Measurements from ENCODE around the gene GLT6D1.

GLT6D1 gene

DNA sequence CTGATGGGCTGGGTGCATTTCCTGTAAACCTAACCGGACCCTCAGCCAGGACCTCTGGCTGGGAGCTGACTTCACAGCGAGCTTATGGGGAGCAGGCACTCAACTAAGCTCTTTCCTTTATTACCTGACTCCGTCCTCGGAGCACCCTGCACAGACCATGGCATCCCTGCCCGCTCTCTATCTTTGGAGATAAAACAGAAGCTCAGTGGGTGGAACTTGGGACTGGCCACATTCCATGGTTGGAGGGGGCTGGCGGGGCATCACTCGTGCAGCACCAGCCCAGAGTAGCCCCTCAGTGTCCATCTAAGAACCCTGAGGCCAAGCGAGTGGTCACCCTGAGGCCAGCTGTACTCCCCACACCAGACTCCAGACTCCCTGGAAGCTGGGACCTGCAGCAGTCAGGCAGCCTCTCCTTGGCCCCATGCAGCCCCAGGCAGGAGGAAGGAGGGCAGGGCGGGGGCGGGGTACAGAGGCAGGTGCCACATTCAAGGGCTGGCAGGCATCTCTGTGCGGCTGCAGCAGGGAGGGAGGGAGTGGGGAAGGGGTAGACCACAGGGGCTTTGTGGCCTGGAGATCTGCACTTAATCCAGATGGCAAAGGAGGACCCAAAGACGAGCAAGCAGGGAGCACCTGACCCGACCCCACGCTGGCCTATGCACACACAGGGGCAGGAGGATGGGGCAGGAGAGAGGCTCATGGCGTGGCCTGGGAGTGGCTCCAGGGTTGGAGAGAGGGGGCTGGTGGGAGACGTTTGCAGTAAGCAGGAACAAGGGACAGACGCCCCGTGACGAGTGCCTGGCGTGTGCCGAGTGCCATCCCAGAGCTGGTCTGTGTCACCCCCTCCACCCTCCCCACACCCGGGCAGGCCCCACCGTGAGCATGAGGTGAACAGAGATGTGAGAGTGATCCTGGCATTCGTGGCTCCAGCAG, 26.1 kb downstream of the GLT6D1 start:
- no peaks in the 10 kb centered on the region for H3K27me3 ChIP-seq (ENCODE audit: low read depth)
- DNase-seq (ENCODE audit: low spot score in 2 of 2): no peak
- H3K4me3 ChIP-seq: no peak overlapping the region
- H3K36me3 ChIP-seq (replicated peaks): no peaks in the 10 kb centered on the region
- no peaks in the 10 kb centered on the region for H3K9me3 ChIP-seq
- in situ Hi-C loops (cut with MboI; ENCODE audit: low sequenced_read_pairs): no loop called here
- no peaks in the 10 kb centered on the region for H3K4me1 ChIP-seq

DNA sequence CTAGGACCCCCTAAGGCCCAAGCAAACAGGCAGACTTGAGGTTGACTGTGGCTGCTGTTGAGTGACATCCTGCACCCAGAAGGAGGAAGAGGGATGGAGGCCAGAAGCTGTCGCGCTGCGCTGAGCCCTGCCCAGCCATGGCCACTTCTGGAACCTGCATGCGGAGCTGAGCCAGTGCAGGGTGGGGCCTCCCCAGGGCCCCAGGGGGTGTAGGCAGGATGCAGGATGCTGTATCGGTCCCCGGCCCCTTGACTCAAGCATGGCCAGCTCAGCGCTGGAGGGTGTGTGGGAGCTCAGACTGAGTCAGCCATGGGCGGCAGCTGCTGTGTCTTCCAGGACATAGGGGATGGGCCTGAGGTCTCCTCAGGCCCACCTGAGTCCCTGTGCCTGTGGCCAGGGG, 26.9 kb downstream of the GLT6D1 start:
- Histone ChIP-seq H3K4me1 (no peaks in the 10 kb centered on the region), H3K27me3 (ENCODE audit: low read depth) (no peaks in the 10 kb centered on the region), H3K9me3 (no peaks in the 10 kb centered on the region), H3K36me3 (replicated peaks) (no peaks in the 10 kb centered on the region), H3K4me3 (no peak overlapping the region)
- in situ Hi-C loops (cut with MboI; ENCODE audit: low sequenced_read_pairs): no loop called here
- DNase-seq (ENCODE audit: low spot score in 2 of 2): no peak

DNA sequence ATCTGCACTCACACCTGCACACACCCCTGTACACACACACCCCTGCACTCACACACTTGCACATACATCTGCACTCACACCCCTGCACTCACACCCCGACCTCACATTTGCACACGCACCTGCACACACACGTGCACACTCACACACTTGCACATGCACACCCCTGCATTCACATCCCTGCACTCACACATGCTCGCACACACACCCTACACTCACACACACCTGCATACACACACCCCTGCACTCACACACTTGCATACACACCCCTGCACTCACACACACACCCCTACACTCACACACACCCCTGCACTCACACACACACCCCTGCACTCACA, 27.5 kb downstream of the GLT6D1 start:
- H3K4me1 ChIP-seq: no peaks in the 10 kb centered on the region
- no peaks in the 10 kb centered on the region for H3K27me3 ChIP-seq (ENCODE audit: low read depth)
- no peaks in the 10 kb centered on the region for H3K36me3 ChIP-seq (replicated peaks)
- no peak for DNase-seq (ENCODE audit: low spot score in 2 of 2)
- in situ Hi-C loops (cut with MboI; ENCODE audit: low sequenced_read_pairs): no loop called here
- H3K9me3 ChIP-seq: no peaks in the 10 kb centered on the region
- no peak overlapping the region for H3K4me3 ChIP-seq

GRCh38 chr9:135611142-135611874, 28.0 kb downstream of the GLT6D1 start:
- H3K27me3 ChIP-seq (ENCODE audit: low read depth): no peaks in the 10 kb centered on the region
- no peak for DNase-seq (ENCODE audit: low spot score in 2 of 2)
- in situ Hi-C loops (cut with MboI; ENCODE audit: low sequenced_read_pairs): no loop called here
- H3K4me3 ChIP-seq: no peak overlapping the region
- no peaks in the 10 kb centered on the region for H3K4me1 ChIP-seq
- H3K9me3 ChIP-seq: no peaks in the 10 kb centered on the region
- no peaks in the 10 kb centered on the region for H3K36me3 ChIP-seq (replicated peaks)

DNA sequence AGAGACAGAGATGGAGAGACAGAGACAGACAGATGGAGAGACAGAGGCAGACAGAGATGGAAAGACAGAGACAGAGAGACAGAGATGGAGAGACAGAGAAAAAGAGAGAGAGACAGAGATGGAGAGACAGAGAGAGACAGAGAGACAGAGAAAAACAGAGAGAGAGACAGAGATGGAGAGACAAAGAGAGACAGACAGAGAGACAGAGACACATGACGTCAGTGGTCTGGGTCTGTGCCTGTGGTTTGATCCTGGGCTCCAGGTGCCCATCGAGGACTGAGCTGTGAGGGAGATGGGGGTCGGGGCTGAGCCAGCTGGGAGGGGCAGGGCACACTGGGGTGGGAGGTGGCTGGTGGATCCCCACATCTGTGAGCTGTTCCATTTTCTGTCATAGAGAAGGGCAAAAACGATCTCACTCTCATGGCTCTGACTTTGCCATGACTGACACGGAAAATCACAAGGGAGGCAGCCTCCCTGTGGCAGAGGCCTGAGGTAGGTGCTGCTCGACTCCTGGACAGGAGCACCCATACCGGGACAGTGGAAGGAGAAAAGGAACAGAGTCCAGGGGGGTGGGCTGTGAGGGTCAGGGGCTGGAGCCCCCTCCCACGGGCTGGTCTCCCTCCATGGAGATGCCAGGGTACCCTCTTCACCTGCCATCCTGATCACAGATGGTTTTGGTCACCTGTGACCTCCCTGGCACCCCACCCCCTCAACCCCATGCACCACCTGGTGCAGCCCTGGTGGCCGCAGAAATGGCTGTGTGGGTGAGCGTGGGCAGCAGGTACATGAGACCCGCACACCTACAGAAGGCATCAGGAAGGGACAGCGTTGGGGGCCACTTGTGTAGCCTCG, 28.8 kb downstream of the GLT6D1 start:
- no peaks in the 10 kb centered on the region for H3K36me3 ChIP-seq (replicated peaks)
- no peak for DNase-seq (ENCODE audit: low spot score in 2 of 2)
- no peaks in the 10 kb centered on the region for H3K4me1 ChIP-seq
- no peaks in the 10 kb centered on the region for H3K27me3 ChIP-seq (ENCODE audit: low read depth)
- no peaks in the 10 kb centered on the region for H3K9me3 ChIP-seq
- in situ Hi-C loops (cut with MboI; ENCODE audit: low sequenced_read_pairs): no loop called here
- H3K4me3 ChIP-seq: no peak overlapping the region

DNA sequence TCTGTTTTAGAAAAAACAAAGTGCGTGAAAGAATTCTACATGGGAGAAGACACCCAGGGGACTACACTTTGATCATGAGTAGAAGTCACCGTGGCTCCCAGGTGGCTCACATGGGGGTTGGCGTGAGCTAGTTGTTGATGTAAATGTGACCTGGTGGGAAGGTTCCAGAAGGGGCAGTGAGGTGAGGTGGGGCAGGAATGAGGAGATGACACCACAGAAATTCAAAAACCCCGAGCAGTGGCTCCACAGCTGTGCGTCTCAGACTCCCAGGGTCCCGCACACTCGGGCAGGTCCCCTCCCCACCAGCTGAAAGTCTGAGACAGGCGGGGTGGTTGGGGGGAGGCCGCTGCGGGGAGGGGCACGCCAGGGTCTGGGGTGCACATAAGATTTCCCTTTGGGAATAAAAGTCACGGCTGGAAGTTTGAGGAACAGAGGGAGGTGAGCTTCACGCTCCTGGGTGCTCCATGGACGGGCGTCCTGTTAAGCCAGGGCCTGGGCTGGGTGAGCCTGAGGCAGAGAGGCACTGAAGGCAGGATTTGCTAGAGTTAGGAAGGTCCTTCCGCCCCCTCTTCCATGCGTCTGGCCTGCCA, 29.9 kb downstream of the GLT6D1 start:
- in situ Hi-C loops (cut with MboI; ENCODE audit: low sequenced_read_pairs): loop anchor here (10.0 kb wide), 1 partner anchor 515 kb away; no protein-coding TSS in a partner anchor
- Histone ChIP-seq H3K36me3 (replicated peaks) (no peaks in the 10 kb centered on the region), H3K4me3 (no peak overlapping the region), H3K4me1 (no peaks in the 10 kb centered on the region), H3K27me3 (ENCODE audit: low read depth) (no peaks in the 10 kb centered on the region), H3K9me3 (no peaks in the 10 kb centered on the region)
- DNase-seq (ENCODE audit: low spot score in 2 of 2): no peak

- Histone ChIP-seq H3K27me3 (ENCODE audit: low read depth) (no peaks in the 10 kb centered on the region), H3K36me3 (replicated peaks) (no peaks in the 10 kb centered on the region), H3K4me3 (no peak overlapping the region), H3K4me1 (no peaks in the 10 kb centered on the region), H3K9me3 (no peaks in the 10 kb centered on the region)
- DNase-seq (ENCODE audit: low spot score in 2 of 2): no peak
- in situ Hi-C loops (cut with MboI; ENCODE audit: low sequenced_read_pairs): loop anchor here (10.0 kb wide), 1 partner anchor 516 kb away; no protein-coding TSS in a partner anchor
Observed at GRCh38 chr9:135608999-135609317, 30.4 kb downstream of the GLT6D1 start.

DNA sequence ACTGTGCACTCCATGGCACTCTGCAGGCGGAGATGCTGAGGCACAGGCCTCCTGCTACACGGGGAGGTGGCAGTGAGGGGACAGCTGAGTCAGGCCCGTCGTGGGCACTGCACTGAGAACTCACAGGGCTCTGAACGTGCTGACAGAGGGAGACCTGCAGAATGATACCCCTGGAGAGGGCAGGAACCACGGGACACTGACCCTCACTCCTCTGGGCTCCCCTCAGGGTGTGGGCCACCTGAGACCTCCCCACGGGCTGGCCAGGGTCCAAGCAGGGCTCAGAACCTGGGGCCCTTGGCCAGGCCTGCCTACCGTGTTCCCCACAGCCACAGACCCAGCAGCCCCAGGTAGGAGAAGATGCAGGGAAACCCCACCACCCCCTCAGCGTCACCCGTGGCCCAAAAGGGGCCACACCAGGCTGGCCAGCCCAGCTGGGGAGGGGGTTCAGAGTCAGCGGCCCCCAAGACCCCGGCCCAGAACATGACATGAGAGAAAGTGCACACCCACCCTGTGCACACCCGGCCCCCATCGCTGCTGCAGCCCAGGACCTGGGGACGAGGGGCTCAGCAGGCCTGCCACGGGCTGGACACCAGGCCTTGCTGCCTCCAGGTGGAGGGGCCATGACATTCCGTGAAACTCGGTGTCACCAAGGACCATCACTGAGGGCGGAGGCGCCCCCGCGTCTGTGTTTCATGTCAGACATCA, 30.9 kb downstream of the GLT6D1 start:
- Histone ChIP-seq H3K9me3 (no peaks in the 10 kb centered on the region), H3K27me3 (ENCODE audit: low read depth) (no peaks in the 10 kb centered on the region), H3K4me3 (no peak overlapping the region), H3K4me1 (no peaks in the 10 kb centered on the region), H3K36me3 (replicated peaks) (no peaks in the 10 kb centered on the region)
- no peak for DNase-seq (ENCODE audit: low spot score in 2 of 2)
- in situ Hi-C loops (cut with MboI; ENCODE audit: low sequenced_read_pairs): loop anchor here (10.0 kb wide), 1 partner anchor 516 kb away; no protein-coding TSS in a partner anchor

DNA sequence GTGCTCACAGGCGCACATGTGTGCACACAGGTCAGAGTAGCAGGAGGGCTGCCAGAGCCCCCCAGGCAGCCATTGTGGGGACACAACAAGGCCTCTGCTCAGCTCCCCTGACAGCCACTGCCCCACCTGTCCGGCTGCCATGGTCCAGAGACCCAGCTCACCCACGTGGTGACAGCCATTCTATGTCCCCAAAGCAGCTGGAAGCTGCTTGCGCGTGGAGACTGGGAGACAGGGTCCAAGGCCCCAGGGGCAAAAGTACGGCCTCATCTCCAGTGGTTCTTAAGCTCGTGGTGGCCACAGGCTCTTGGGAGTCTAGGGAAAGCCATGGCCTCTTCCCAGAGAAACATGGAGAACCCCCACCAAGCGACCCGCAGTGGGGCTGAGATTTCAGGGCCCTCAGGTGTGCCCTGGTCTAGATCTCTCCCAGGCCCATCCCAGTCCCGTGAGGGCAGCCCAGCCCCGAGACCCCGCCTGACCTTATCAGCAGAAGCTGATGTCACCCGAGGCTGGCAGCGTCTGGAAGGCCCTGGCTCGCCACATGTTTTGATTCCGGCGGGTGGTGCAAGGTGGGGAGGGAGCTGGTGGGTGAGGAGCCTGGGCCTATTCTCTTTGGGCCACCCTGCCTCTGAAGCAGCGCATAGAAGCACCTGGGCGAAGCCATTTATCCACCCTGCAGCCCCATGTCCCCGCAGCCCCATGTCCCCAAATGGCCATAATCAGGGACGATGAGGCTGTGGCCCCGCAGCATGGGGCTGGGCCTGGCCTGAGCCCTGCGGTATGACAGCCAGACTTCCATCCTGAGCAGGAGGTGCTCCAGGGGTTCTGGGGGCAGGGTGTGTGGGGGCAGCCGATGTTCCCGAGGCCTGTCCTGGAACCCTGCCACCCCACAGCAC, 31.7 kb downstream of the GLT6D1 start:
- H3K36me3 ChIP-seq (replicated peaks): no peaks in the 10 kb centered on the region
- H3K27me3 ChIP-seq (ENCODE audit: low read depth): no peaks in the 10 kb centered on the region
- in situ Hi-C loops (cut with MboI; ENCODE audit: low sequenced_read_pairs): loop anchor here (10.0 kb wide), 1 partner anchor 517 kb away; no protein-coding TSS in a partner anchor
- H3K4me1 ChIP-seq: no peaks in the 10 kb centered on the region
- H3K9me3 ChIP-seq: no peaks in the 10 kb centered on the region
- no peak overlapping the region for H3K4me3 ChIP-seq
- no peak for DNase-seq (ENCODE audit: low spot score in 2 of 2)

DNA sequence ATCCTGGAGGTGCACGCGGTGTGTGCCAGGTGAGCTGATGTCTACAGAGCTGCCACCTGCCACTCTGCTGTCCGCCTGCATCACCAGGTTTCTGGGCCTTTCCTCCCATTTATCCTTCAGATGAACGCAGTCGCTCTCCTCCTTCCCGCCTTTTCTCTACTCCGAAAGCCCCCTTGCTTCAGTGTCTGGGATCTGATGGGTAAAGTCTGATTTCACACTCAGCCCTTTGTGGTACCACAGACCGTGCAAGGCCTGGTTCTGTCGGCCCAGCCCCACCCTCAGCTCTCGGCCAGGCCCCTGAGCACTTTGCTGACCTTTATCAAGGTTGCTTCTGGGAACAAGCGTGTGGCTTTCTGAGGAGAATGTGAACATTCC, 32.5 kb downstream of the GLT6D1 start:
- in situ Hi-C loops (cut with MboI; ENCODE audit: low sequenced_read_pairs): loop anchor here (10.0 kb wide), 1 partner anchor 518 kb away; no protein-coding TSS in a partner anchor
- no peak for DNase-seq (ENCODE audit: low spot score in 2 of 2)
- no peaks in the 10 kb centered on the region for H3K4me1 ChIP-seq
- H3K9me3 ChIP-seq: no peaks in the 10 kb centered on the region
- no peaks in the 10 kb centered on the region for H3K27me3 ChIP-seq (ENCODE audit: low read depth)
- H3K36me3 ChIP-seq (replicated peaks): no peaks in the 10 kb centered on the region
- no peak overlapping the region for H3K4me3 ChIP-seq

GRCh38 chr9:135605238-135605781, 34.0 kb downstream of the GLT6D1 start:
- Histone ChIP-seq H3K4me3 (no peak overlapping the region), H3K27me3 (ENCODE audit: low read depth) (no peaks in the 10 kb centered on the region), H3K4me1 (no peaks in the 10 kb centered on the region), H3K9me3 (no peaks in the 10 kb centered on the region), H3K36me3 (replicated peaks) (no peaks in the 10 kb centered on the region)
- DNase-seq (ENCODE audit: low spot score in 2 of 2): no peak
- in situ Hi-C loops (cut with MboI; ENCODE audit: low sequenced_read_pairs): loop anchor here (10.0 kb wide), 1 partner anchor 519 kb away; no protein-coding TSS in a partner anchor

Data from HAP-1 (cell line).